ENCODE measurements around the gene CDCP1.

CDCP1 gene

DNA sequence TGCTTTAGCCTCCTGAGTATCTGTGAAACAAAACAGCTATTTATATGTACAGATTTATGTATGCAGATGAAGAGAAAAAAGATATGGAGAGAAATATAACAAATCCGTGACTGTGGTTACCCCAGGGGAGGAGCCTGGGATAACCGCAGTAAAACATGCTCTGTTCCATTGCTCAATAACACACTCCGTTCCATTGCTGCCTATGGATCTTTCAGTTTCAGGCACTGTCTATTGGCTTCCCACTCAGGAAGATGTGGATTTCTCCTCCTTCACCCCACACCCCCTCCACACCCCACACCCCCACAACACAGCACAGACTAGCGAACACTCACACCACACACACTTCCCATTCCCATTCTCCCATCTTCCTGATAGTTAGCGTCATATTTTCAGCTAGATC, 47.9 kb downstream of the CDCP1 start:
- Histone ChIP-seq H3K4me2 (ENCODE audit: low read length) (no peak overlapping the region), H3K79me2 (ENCODE audit: insufficient read depth, low read length) (no peaks in the 10 kb centered on the region), H3K27me3 (ENCODE audit: insufficient read depth, low read length) (0 out of 2 replicates have a peak, but pooled peaks cover 4% of the 10 kb centered on the region), H3K9me2 (ENCODE audit: low read depth, low read length) (no peaks in the 10 kb centered on the region), H3K4me1 (ENCODE audit: insufficient read depth, low read length, severe bottlenecking) (no peaks in the 10 kb centered on the region), H3F3A (ENCODE audit: insufficient read depth, low read length) (no peaks in the 10 kb centered on the region), H3K27ac (ENCODE audit: low read depth, low read length, poor library complexity, severe bottlenecking) (no peak overlapping the region), H3K9ac (ENCODE audit: low read length) (no peak overlapping the region), H4K20me1 (ENCODE audit: insufficient read depth, low read length) (no peaks in the 10 kb centered on the region), H3K36me3 (ENCODE audit: insufficient read depth, low read length) (no peaks in the 10 kb centered on the region), H3K4me3 (ENCODE audit: low read depth, low read length, poor library complexity, severe bottlenecking) (no peak overlapping the region), H3K9me3 (ENCODE audit: low read length) (no peaks in the 10 kb centered on the region), H2AFZ (ENCODE audit: low read length) (no peak overlapping the region)
- TF ChIP-seq, protein P1, sequence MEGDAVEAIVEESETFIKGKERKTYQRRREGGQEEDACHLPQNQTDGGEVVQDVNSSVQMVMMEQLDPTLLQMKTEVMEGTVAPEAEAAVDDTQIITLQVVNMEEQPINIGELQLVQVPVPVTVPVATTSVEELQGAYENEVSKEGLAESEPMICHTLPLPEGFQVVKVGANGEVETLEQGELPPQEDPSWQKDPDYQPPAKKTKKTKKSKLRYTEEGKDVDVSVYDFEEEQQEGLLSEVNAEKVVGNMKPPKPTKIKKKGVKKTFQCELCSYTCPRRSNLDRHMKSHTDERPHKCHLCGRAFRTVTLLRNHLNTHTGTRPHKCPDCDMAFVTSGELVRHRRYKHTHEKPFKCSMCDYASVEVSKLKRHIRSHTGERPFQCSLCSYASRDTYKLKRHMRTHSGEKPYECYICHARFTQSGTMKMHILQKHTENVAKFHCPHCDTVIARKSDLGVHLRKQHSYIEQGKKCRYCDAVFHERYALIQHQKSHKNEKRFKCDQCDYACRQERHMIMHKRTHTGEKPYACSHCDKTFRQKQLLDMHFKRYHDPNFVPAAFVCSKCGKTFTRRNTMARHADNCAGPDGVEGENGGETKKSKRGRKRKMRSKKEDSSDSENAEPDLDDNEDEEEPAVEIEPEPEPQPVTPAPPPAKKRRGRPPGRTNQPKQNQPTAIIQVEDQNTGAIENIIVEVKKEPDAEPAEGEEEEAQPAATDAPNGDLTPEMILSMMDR (IDR thresholded peaks at IDR 0.05; ENCODE audit: low read length): no peak
- TF ChIP-seq EZH2 (IDR thresholded peaks at IDR 0.05; ENCODE audit: borderline replicate concordance, low read length): no peak

DNA sequence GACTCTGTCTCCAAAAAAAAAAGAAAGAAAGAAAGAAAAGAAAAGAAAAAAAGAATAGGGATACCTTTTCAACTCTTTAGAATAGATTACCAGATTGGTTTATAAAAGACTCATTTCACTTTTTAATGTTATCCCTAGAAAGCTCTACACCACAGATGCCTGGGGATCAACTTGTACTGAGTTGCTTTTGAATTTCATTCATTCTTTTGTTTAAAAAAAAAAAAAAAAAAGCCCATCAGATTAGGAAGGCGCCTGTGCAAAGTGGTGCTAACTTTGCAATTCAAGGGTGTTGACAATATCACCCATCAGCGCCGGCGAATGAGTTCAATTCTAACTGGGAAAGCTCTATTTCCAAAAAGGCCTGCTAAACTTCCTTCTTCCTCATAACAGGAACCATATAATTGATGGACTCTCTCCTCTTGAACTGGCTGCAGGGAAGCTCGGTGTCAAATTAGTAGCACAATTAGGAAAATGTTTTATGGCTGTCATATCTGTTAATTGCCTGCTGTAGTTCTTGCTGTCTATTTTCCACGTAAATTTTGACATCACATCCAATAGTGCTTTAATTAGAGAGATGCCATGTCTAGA, 48.8 kb downstream of the CDCP1 start:
- H3K4me1 ChIP-seq (ENCODE audit: insufficient read depth, low read length, severe bottlenecking): no peaks in the 10 kb centered on the region
- H2AFZ ChIP-seq (ENCODE audit: low read length): no peak overlapping the region
- no peaks in the 10 kb centered on the region for H4K20me1 ChIP-seq (ENCODE audit: insufficient read depth, low read length)
- no peak overlapping the region for H3K9ac ChIP-seq (ENCODE audit: low read length)
- 0 out of 2 replicates have a peak, but pooled peaks cover 4% of the 10 kb centered on the region for H3K27me3 ChIP-seq (ENCODE audit: insufficient read depth, low read length)
- no peaks in the 10 kb centered on the region for H3K79me2 ChIP-seq (ENCODE audit: insufficient read depth, low read length)
- TF ChIP-seq EZH2 (IDR thresholded peaks at IDR 0.05; ENCODE audit: borderline replicate concordance, low read length): no peak
- TF ChIP-seq, protein P1 (IDR thresholded peaks at IDR 0.05; ENCODE audit: low read length): no peak
- no peaks in the 10 kb centered on the region for H3F3A ChIP-seq (ENCODE audit: insufficient read depth, low read length)
- H3K36me3 ChIP-seq (ENCODE audit: insufficient read depth, low read length): no peaks in the 10 kb centered on the region
- H3K9me2 ChIP-seq (ENCODE audit: low read depth, low read length): no peaks in the 10 kb centered on the region
- H3K27ac ChIP-seq (ENCODE audit: low read depth, low read length, poor library complexity, severe bottlenecking): no peak overlapping the region
- H3K4me2 ChIP-seq (ENCODE audit: low read length): no peak overlapping the region
- H3K9me3 ChIP-seq (ENCODE audit: low read length): no peaks in the 10 kb centered on the region
- H3K4me3 ChIP-seq (ENCODE audit: low read depth, low read length, poor library complexity, severe bottlenecking): no peak overlapping the region

DNA sequence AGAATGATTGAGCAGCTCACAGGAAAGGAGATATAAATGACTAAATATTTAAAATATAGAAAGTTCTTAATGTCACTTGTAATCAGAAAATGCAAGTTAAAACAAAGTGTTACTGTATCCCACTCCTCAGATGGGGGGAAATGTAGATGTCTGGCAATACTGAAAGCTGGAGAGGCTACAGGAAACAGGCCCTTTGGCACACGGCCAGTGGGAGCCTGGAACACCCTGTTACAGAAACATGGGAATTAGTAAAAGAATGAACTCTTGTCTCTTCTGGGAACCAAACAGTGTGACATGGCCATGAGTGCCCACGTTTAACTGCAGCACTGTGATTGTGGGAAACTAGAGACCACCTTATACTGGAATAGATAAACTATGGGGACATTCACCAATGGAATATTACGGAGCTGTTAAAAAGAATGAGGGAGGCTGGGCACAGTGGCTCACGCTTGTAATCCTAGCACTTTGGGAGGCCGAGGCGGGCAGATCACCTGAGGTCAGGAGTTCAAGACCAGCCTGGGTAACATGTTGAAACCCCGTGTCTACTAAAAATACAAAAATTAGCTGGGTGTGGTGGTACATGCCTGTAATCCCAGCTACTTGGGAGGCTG, 50.2 kb downstream of the CDCP1 start:
- Histone ChIP-seq H4K20me1 (ENCODE audit: insufficient read depth, low read length) (no peaks in the 10 kb centered on the region), H2AFZ (ENCODE audit: low read length) (no peak overlapping the region), H3K9ac (ENCODE audit: low read length) (no peak overlapping the region), H3K4me3 (ENCODE audit: low read depth, low read length, poor library complexity, severe bottlenecking) (no peak overlapping the region), H3K9me2 (ENCODE audit: low read depth, low read length) (no peaks in the 10 kb centered on the region), H3K27ac (ENCODE audit: low read depth, low read length, poor library complexity, severe bottlenecking) (no peak overlapping the region), H3K79me2 (ENCODE audit: insufficient read depth, low read length) (no peaks in the 10 kb centered on the region), H3K36me3 (ENCODE audit: insufficient read depth, low read length) (no peaks in the 10 kb centered on the region; the same call in 1 of the 2 replicates), H3K4me1 (ENCODE audit: insufficient read depth, low read length, severe bottlenecking) (no peaks in the 10 kb centered on the region), H3K27me3 (ENCODE audit: insufficient read depth, low read length) (0 out of 2 replicates have a peak, but pooled peaks cover 4% of the 10 kb centered on the region), H3K9me3 (ENCODE audit: low read length) (no peaks in the 10 kb centered on the region), H3K4me2 (ENCODE audit: low read length) (no peak overlapping the region), H3F3A (ENCODE audit: insufficient read depth, low read length) (no peaks in the 10 kb centered on the region)
- TF ChIP-seq, protein P1 (IDR thresholded peaks at IDR 0.05; ENCODE audit: low read length): no peak
- TF ChIP-seq EZH2 (IDR thresholded peaks at IDR 0.05; ENCODE audit: borderline replicate concordance, low read length): no peak
